ENCODE results near the gene SIX3. TPM values are rescaled to one million over a fixed set of nuclear protein-coding genes. Genes with fewer than 3 reads are reported as not detected.

Gene SIX3
- polyA plus RNA-seq, 2 of the 4 experiments (the other 2 are of a cell fraction): 0.22 to 0.59 TPM

- no peak for FAIRE-seq
- CTCF ChIA-PET: interaction anchor here (2.3 kb wide), 1 partner anchor 26 kb away, joined by 8 read pairs; no protein-coding TSS in a partner anchor
- 92% methylated on average over 32 of the region's 32 CpGs for WGBS (ENCODE audit: missing lambda C conversion rate)
- no peak for ATAC-seq
- no peaks in the 10 kb centered on the region for H3K4me1 ChIP-seq
- no peak overlapping the region for H3K4me3 ChIP-seq
- no peaks in the 10 kb centered on the region for H3K9me3 ChIP-seq
- no peak overlapping the region for H3K27ac ChIP-seq
- H3K4me2 ChIP-seq: no peak overlapping the region
- TF ChIP-seq SMC3 (IDR thresholded peaks at IDR 0.05) (no peak), NPAS2 (CRISPR knock-in tag; IDR thresholded peaks at IDR 0.05; ENCODE audit: borderline replicate concordance) (no peak), REST (IDR thresholded peaks at IDR 0.05) (no peak), MAX (IDR thresholded peaks at IDR 0.05) (no peak), JUNB (IDR thresholded peaks at IDR 0.05) (no peak), JUN (IDR thresholded peaks at IDR 0.05) (no peak), ELK1 (IDR thresholded peaks at IDR 0.05; ENCODE audit: low read depth, low read length) (no peak), MAZ (IDR thresholded peaks at IDR 0.05; ENCODE audit: borderline replicate concordance, low read depth, low read length) (no peak), HEYL (CRISPR knock-in tag; IDR thresholded peaks at IDR 0.05) (no peak), HES2 (IDR thresholded peaks at IDR 0.05) (no peak), CBX2 (IDR thresholded peaks at IDR 0.05; ENCODE audit: borderline replicate concordance, low read depth) (no peak), CHD2 (IDR thresholded peaks at IDR 0.05; ENCODE audit: low read length, partially characterized antibody) (no peak), ZC3H11A (IDR thresholded peaks at IDR 0.05) (no peak), E2F6 (IDR thresholded peaks at IDR 0.05; ENCODE audit: borderline replicate concordance, low read depth) (no peak), PHF8 (IDR thresholded peaks at IDR 0.05; ENCODE audit: borderline replicate concordance, low read depth) (no peak), ZNF302 (CRISPR knock-in tag; IDR thresholded peaks at IDR 0.05) (no peak), GATA3 (IDR thresholded peaks at IDR 0.05; ENCODE audit: borderline replicate concordance) (no peak)
- no peak for DNase-seq (ENCODE audit: low read depth in 1 of 2, low spot score in 1 of 2)
- POLR2A ChIA-PET: no interaction called here
Measured at GRCh38 chr2:44929735-44930273, 11.7 kb upstream of the SIX3 start.

- H3K4me3 ChIP-seq: no peak overlapping the region
- WGBS (ENCODE audit: missing lambda C conversion rate): 85% methylated on average over 28 of the region's 28 CpGs
- H3K4me2 ChIP-seq: no peak overlapping the region
- H3K27ac ChIP-seq: no peak overlapping the region
- no peak for DNase-seq (ENCODE audit: low read depth in 1 of 2, low spot score in 1 of 2)
- no peaks in the 10 kb centered on the region for H3K9me3 ChIP-seq
- ChIA-PET CTCF (interaction anchor here (0.5 to 2.3 kb wide), 4 partner anchors 25 to 471 kb away, joined by 3 to 8 read pairs (median 4); no protein-coding TSS in a partner anchor), POLR2A (no interaction called here)
- ATAC-seq: no peak
- H3K4me1 ChIP-seq: no peaks in the 10 kb centered on the region
- TF ChIP-seq FOXS1 (CRISPR knock-in tag; IDR thresholded peaks at IDR 0.05) (no peak), HOXB5 (CRISPR knock-in tag; IDR thresholded peaks at IDR 0.05) (no peak), SREBF2 (IDR thresholded peaks at IDR 0.05) (no peak), CHD4 (IDR thresholded peaks at IDR 0.05; ENCODE audit: borderline replicate concordance) (no peak), RNF2 (IDR thresholded peaks at IDR 0.05; ENCODE audit: borderline replicate concordance, low read depth) (no peak), RCOR1 (IDR thresholded peaks at IDR 0.05; ENCODE audit: low read depth, low read length) (no peak), RARB (CRISPR knock-in tag; IDR thresholded peaks at IDR 0.05) (no peak), ZFP36 (IDR thresholded peaks at IDR 0.05; ENCODE audit: borderline replicate concordance, partially characterized antibody) (no peak), POLR2A (IDR thresholded peaks at IDR 0.05; ENCODE audit: low read length) (no peak), POLR2AphosphoS2 (conservative IDR thresholded peaks at IDR 0.05; ENCODE audit: low read length) (no peak), CEBPB (IDR thresholded peaks at IDR 0.05) (no peak), FOSB (CRISPR knock-in tag; IDR thresholded peaks at IDR 0.05) (no peak), ZNF302 (CRISPR knock-in tag; IDR thresholded peaks at IDR 0.05) (no peak), CBX2 (IDR thresholded peaks at IDR 0.05; ENCODE audit: borderline replicate concordance, low read depth) (no peak), EHF (CRISPR knock-in tag; IDR thresholded peaks at IDR 0.05) (no peak), RAD21 (conservative IDR thresholded peaks at IDR 0.05 in 1 of 2, IDR thresholded peaks at IDR 0.05 in 1 of 2) (no peak), NPAS2 (CRISPR knock-in tag; IDR thresholded peaks at IDR 0.05; ENCODE audit: borderline replicate concordance) (no peak)
- no peak for FAIRE-seq
Measured at GRCh38 chr2:44930274-44931197, 11.0 kb upstream of the SIX3 start.
